HG03045 (cell line): ENCODE results near the gene SRBD1.

ENCODE experiments used
- ATAC-seq: cut with Tn5 transposase; IDR thresholded peaks from one replicate; pipeline ENCODE4 v1.9.1; 2021; ENCODE audit warnings: mild to moderate bottlenecking, moderate library complexity; ENCODE audit not compliant: unreplicated experiment

SRBD1 gene

DNA sequence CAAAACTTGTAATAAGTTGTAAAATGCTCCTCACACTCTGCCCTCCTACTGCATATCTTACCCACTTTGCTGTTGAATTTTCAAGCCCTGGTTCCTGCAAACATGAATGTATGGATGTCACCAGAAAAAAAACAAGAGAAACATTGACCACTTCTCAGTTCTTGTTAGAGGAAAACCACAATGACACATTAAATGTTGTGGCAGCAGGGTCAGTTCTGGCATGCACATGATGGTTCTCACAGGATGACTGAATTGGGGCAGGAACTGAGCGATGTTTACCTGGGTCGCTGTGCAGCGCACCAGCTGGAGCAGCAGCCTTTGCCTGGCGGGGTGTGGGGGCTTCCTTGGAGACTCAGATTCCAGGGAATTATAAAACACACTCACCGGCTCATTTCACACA, 26.4 kb upstream of the SRBD1 start:
- no peak for ATAC-seq

DNA sequence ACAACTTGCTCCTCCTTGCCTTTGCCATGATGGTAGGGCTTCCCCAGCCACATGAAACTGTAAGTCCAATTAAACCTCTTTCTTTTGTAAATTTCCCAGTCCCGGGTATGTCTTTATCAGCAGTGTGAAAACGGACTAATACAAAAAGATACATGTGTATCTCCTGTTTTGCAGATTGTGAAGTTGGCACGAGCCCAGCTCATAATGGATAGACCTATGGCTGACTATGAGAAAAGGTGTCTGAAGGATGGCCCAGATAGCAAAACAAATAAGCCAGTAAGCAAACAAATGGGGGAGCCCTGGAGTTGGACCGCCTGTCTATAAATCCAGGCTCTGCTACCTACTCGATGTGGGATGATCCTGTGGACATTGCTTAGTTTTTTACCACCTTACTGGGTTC, 24.9 kb upstream of the SRBD1 start:
- no peak for ATAC-seq

DNA sequence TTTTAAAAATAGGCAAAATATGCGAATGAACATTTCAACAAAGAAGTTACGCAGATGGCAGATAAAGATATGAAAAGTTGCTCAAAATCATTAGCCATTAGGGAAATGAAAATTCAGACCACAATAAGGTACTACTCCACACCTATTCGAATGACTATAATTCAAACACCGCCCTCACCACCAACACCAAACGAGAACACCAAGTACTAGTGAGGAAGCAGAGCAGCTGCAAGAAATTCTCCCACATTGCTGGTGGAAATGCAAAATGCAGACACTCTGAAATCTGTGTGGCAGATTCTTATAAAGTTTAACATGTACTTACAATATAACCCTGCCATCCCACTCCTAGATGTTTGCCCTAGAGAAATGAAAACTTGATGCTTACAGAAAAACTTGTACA, 23.2 kb upstream of the SRBD1 start:
- no peak for ATAC-seq

DNA sequence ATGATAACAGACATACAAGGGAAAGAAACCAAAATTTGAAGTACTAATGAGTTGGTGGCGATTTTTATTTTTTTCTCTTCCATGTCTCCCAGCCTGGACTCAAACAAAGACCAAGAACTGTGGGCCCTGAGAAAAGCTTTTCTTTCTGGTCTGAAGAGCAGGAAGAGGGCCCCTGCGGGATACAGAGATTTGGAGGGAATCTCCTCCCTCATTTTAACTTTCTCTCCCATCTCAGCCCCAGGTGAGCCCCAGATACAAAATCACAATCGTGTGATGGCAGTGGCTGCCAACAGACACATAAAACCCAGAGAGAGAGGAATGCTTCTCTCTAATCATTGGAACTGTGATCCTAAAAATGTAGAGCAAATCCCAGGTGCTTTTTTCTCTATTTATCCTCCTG, 20.9 kb upstream of the SRBD1 start:
- no peak for ATAC-seq

DNA sequence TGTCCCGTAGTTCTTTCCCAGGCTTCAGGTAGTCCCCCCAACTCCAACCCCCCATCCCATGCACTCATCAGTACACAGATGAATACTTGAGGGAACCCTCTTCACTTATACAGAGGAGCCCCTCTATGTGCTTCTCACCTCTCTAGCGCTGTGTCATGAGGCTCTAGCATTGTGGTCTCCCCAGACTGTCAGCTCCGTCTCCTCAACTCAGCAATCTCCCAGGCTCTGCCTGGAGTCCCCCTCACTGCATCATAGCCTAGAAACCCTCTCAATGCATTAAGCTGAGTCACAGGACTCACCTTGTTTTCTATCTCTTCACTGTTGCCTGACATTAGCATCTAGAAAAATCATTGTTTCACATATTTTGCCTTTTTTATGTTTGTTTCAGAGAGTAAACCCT, 20.3 kb upstream of the SRBD1 start:
- no peak for ATAC-seq

DNA sequence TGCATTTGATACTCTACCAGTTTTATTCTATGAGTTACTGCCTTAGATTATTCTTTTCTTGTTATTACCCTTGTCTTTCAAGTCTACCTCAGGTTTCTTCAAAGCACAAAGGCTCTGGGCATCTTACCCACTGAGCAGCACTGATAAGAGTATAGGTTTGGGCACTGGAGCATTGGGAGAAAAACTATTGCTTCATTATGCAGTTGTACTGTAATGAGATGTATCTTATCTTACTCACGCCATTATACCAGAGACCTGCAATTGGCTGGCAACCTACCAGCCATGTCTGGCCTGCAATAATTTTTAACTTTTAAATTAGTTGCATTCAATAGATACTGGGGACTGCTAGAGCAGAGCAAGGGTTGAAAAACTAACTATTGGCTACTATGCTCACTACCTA, 18.9 kb upstream of the SRBD1 start:
- ATAC-seq, result no peak

DNA sequence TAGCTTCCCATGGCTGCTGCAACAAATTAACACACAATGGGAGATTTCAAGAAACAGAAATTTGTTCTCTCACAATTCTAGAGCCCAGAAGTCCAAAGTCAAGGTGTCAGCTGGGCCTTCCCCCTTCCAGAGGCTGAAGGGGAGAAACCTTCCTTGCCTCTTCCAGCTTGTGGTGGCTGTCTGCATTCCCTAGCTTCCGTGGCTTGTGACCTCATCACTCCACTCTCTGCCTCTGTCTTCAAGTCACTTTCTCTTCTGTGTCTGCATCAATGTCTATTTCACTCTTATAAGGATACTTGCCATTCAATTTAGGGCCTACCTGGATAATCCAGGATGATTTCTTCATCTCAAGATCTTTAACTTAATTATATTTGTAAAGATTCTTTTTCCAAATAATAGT, 16.8 kb upstream of the SRBD1 start:
- ATAC-seq, result no peak

DNA sequence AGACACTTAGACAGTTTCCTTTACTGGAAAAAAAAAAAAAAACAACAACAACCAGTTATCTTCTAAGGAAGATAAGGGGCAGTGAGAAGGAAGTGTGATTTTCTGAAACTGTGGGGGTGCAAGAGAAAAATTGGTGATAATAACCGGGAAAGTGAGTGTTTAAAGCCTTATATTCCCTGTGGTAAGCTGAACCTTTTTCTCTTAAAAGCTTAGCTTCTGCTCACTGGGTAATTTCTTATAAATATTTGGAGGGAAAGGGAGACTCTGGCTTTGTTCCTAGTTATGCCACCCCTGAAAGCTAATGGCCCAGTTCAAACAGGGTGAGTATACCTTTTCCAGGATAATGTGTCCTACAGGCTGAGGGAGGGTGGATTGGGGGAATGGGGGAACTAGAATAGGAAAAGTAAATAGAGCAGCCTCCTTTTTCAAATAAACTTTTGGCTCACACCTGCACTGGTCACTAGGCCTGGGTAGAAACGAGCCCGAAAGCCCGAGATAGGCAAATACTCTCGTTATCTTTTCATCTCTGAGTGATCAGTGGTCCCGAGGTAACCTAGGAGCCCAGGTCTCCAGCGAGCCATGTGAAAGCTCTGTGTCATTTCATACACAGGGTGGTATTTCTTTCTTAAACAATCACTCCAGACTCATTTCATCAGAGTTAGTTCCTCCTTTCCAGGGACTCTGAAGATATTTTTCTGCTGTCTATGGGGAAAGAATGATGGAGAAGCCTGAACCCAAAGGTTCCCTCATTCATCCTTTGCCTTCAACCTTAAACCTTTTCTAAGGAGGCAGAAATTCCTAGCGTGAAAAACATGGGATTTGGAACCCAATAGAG, 15.5 kb upstream of the SRBD1 start:
- ATAC-seq, result no peak

DNA sequence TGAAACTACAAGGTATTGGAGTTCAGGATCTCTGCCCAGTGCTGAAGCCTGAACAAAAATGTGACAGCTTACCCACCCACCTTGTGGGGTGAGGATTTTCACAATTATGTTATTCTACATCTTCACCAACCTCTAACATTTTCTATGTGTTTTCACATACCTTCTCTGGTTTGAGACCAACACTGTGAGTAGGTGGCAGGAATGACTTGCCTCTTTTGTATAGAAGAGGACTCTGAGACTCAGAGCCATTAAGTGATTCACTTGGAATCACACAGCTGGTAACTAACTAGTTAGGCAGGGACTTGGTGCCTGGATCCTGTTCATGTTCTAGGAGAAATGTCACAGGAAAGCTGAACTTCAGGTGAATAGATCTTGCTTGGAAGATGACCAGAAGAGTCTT, 14.8 kb upstream of the SRBD1 start:
- no peak for ATAC-seq

DNA sequence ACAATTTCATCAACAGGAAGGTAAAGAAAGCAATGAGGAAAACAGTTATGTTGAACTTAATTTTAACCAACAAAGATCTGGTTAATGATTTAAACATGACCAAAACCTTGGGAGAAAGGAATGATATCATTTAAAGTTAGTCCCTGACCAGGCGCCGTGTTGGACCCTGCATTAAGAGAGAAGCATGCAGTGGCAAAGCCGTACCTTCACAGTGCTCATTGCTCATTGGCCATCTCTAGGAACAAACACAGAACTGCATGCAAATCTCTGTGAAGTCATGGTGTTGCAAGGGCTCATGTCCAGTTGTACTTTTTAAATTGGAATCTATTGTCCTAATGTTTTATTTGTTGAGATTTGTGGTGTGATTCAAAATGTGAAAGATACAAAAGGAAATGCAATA, 12.0 kb upstream of the SRBD1 start:
- ATAC-seq, result no peak

DNA sequence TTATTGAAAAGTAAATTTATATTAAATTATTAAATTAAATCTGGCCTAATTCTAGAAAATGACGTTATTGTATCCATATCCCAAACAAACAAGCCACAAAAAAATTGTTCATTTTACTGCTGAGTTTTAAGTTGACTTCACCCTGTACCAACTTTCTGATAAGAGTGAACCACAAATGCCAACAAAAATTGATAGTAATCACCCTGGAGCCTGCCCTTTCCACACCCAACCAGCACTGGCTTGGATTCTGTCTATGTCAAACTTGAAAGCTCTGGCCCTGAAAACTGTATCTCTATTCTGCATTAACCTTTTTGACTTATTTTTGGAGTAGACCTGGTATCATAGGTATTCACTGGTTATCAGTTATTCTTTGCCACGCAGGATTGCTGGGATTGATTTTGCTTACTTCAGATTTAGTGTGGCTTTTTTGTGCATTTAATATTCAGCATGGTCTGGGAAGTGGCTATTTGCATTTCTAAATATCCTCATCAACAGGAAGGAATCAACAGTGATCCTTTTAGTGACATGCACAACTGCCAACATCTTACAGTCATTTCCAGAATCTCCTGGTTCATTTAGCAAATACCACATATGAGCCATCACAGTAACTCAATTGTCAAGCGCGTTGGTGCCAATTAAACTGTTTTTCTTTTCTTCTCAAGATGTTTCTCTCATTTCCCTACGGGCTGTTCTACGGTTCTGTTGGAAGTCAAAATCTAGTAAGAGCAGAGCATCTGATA, 11.4 kb upstream of the SRBD1 start:
- no peak for ATAC-seq

DNA sequence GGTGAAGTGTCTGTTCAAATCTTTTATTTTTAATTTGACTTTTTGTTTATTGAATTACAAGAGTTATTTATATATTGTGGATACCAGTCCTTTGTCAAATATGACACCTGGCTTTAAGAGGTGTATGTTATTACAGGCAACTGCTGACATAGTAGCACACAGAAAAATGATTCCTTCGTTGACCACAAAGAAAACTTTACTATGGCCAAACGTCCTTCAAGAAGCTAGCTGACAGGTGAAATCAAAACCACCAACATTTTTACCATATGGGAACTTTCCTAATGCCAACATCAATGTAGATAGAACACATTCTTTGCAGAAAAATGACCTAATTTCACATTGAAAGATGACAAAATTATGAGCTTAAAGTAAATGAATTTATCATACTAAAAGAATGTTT, 6.4 kb upstream of the SRBD1 start:
- no peak for ATAC-seq

DNA sequence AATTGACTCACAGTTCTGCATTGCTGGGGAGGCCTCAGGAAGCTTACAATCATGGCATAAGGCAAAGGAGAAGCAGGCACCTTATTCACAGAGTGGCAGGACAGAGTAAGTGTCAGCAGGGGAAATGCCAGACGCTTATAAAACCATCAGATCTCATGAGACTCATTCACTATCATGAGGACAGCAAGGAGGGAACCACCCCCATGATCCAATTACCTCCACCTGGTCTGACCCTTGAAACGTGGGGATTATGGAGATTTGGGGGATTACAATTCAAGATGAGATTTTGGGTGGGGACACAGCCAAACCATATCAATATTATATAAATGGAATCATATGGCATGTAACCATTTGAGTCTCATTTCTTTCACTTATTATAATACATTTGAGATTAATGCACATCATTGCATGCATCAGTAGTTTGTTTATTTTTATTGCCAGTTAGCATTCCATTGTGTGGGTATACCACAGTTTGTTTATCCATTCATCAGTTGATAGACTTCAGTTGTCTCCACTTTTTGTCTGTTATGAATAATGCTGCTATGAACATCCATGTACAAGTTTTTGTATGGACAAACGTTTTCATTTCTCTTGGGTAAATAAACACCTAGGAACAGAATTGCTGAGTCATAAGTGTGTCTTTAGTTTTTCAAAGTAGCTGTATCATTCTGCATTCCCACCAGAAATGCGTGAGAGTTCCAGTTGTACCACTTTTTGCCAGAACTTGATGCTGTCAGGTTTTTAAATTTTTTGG, 5.8 kb upstream of the SRBD1 start:
- ATAC-seq, result no peak

DNA sequence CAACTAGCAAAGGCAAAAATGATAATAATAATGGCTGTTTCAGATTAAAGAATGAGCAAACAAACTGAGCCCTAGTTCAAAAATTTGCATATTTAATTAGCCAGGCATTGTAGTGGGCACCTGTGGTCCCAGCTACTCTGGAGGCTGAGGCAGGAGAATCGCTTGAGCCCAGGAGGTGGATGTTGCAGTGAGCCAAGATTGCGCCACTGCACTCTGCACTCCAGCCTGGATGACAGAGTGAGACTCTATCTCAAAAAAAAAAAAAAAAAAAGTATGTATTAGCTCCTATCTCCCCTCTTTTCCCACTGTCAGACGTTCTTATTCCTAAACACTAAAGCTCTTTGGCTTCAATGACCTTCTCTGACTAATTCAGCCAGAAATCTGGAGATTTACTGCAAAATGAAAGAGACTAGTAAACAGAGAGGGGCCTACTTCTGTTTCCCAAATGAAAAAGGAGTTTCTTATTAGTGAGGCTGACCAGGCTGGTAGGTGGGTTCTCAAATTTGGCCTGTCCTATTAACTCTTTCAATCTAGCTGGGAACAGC, 3.9 kb upstream of the SRBD1 start:
- ATAC-seq, result no peak

DNA sequence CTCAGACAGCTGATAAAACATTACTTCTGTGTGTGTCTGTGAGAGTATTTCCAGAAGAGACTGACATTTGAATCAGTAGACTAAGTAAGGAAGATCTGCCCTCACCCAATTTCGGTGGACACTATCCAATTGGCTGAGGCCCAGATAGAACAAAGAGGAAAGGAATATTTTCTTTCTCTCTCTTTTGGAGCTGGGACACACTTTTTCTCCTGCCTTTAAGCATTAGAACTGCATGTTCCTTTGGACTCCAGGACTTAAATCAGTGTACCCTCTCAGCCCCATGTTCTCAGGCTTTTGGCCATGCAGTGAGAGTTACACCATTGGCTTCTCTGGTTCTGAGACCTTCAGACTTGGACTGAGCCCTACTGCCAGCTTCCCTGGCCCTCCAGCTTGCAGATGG, 3.3 kb upstream of the SRBD1 start:
- no peak for ATAC-seq

DNA sequence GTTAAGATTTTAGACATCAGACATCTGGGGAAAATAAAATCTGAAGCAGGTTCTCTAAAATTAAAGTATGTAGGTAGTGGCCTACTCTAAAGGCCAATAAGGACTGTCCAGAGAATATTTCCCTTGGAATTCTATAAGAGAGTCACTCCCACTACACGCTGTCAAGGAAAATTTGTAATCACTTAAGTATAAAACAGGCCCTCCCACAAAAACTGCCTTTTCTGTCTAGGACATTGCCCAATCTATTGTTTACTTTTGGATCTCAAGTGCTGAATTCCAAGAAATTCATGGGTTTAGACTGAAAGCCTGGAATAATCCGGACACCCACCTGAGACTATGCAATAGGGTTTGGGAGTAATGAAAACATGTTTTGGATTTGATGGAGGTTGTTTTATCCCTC, 1.7 kb upstream of the SRBD1 start:
- ATAC-seq, result no peak

DNA sequence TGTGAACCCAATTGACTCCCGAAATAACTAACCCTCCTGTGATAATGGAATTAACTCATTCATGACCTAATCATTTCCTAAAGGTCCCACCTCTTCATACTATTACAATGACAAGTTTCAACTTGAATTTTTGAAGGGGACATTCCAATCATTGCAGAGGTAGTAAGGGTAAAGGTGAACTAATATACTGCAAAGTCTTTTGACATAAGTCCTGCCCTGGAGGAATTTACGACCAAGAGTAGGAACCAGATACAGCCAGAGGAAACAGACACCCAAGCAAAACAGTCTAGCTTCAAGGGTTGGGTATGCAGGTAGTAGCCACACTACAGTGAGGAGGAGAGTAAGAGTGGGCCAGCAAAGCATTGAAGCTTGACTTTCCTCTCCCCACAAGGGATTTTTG, 1.2 kb upstream of the SRBD1 start:
- no peak for ATAC-seq

DNA sequence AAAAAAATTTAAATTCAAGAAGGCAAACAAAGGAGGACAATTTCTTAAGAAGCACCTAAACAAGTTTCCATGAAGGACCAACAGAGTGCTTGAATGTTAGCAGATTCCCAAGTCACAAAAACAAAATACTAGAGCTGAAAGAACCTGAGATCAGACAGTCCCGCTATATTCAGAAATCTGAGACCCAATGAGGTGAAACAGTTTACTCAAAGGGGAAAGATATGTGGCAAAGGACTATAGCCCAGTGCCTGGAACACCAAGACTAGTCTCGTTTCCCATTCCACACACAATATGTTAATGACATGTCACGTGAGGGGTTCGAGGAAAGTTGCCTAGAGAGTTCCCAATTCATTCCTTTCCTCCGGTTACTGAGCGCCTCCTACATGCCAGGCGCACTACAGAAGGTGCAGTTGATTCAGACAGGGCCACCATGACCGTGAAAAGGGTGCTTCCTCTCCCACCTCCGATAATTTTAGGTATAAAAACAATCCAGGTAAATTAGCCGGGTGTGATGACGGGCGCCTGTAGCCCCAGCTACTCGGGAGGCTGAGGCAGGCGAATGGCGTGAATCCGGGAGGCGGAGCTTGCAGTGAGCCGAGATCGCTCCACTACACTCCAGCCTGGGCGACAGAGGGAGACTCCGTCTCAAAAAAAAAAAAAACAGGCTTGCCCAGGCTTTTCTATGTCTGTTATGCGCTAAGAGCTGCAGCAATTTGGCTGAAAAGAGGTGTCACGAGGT, 617 bp downstream of the SRBD1 start:
- ATAC-seq, result peak; percentile 38

DNA sequence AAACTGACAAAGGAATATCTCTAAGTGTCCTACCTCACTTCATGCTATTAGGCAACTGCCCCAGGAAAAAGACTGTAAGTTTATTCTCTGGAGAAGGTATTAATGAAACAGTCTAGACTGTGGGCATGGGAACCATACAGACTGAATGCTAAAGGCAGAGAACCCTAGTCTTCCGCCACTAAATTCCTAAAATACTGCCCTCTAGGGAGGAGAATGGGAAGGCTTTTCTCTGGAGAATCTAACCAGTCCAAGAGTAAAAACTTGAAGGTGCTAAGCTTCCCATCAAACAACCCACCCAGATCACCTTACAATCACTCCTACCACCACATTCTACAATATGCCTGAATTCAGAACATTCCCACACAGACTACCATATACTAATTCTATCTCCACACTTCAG, 3.4 kb downstream of the SRBD1 start:
- ATAC-seq, result no peak

DNA sequence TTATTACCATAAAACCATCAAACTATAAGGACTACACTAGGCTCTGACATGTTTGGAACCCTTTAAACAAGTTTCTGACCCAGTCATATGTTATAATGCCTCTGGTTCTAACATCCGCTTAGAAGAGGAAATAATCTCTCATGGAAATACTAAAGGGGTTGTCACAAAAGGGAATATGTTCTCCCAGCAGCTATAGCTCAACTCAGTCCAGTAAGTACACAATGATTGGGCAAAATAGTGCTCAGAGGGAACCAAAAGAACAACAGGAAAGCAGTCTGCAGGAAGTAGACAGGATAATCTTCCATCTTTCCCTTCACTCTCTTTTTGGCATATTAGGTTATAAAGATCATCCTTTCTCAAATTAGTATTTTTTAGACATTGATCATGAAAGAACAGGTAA, 4.3 kb downstream of the SRBD1 start:
- ATAC-seq, result no peak

DNA sequence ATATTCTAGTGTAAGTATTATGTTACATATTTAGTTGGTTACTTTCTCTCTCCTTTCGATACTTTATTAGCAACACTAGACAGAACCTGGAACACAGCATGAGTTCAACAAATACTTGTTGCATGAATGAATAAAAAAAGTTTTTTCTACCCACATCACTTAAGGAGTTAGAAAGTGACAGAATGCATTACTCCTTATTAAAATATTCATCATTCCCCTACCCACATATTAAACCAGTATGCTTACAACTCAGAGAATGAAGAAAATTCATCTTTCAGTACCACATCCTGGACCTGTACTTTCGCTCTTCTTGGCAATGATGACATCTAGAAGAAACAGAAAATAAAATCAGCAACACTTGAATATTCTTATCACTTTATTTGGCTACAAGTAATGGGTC, 6.0 kb downstream of the SRBD1 start:
- no peak for ATAC-seq
